Skeletal muscle tissue (tissue), 4 donors: ENCODE data around the gene DAB2. TPM values are rescaled to one million over a fixed set of nuclear protein-coding genes. Genes with fewer than 3 reads are reported as not detected.
"Not testable (repeated sequence)": the region's sequence is repeated elsewhere in the genome, so short reads cannot be mapped to it uniquely, and the experiment has no call there.

ENCODE experiments used
- H3K27ac ChIP-seq: one replicate; pipeline ENCODE4 v1.7.0; 2013; ENCODE audit warnings: mild to moderate bottlenecking, low read depth, low read length, inconsistent platforms
- H3K27me3 ChIP-seq, 3 donors: one replicate each; pipeline ENCODE4 v1.7.0; 2013; ENCODE audit warnings: low read length in 3 of 3; ENCODE audit not compliant: control insufficient read depth in 3 of 3, insufficient read depth in 3 of 3
- H3K36me3 ChIP-seq, 3 donors: one replicate each; pipeline ENCODE4 v1.7.0; 2013; ENCODE audit warnings: low read length in 3 of 3; ENCODE audit not compliant: control insufficient read depth in 3 of 3, insufficient read depth in 3 of 3
- H3K4me1 ChIP-seq, 3 donors: one replicate each; pipeline ENCODE4 v1.7.0; 2013; ENCODE audit warnings: low read length in 3 of 3, mild to moderate bottlenecking in 3 of 3; ENCODE audit not compliant: control insufficient read depth in 3 of 3, insufficient read depth in 3 of 3
- H3K4me3 ChIP-seq, 3 donors: one replicate each; pipeline ENCODE4 v1.7.0; 2013; ENCODE audit warnings: low read length in 3 of 3
- H3K9ac ChIP-seq, 3 donors: one replicate each; pipeline ENCODE4 v1.7.0; 2013; ENCODE audit warnings: low read length in 3 of 3, mild to moderate bottlenecking in 3 of 3, moderate library complexity in 2 of 3, low read depth in 1 of 3
- H3K9me3 ChIP-seq, 3 donors: one replicate each; pipeline ENCODE4 v1.7.0; 2013; ENCODE audit warnings: low read length in 3 of 3; ENCODE audit not compliant: control insufficient read depth in 3 of 3
- total RNA-seq: library from RNA; depleted of rRNA; stranded (reverse); fragments of >200 nt; gene quantifications from one replicate; pipeline ENCODE4 v1.2.3, GENCODE V29; 2014
- donor health status: Osteomylitis.

Gene DAB2
- total RNA-seq, 1 donor from 2014 or later = 91.3 TPM

DNA sequence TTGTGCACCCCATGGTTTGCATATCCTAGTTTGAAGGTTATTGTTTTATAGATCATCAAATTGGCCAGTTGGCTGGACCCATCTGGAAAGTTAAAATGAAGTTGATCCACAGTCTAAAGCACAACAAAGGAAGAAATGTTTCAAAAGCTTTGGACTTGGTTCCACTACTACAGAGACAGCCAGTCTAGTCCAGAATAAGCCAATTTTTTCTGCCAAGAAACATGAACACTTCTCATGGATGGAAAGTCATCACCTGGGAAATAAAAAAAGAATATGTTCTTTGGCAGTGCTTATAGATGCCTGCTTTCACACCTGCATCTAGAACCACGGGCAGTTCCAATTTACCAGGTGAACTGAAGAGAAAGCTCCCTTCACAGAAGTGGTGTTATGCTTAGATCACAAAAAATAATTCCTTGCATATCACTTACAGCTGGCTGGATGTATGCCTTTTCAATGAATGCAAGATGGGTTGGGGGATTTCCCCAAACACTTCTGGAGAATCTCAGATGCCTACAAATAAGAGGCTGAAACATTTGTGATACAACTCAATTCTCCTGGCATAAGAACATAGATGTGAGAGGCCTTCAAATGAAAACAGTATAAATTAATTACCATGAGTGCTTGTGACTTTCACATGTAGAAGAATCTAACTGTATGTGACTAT lies 87.4 kb downstream of the DAB2 start:
- Histone ChIP-seq H3K9me3 (no peaks in the 10 kb centered on the region), H3K4me3 (no peak overlapping the region), H3K9ac (no peak overlapping the region), H3K27me3 (no peaks in the 10 kb centered on the region), H3K27ac (no peak overlapping the region), H3K36me3 (no peaks in the 10 kb centered on the region), H3K4me1 (no peaks in the 10 kb centered on the region)

DNA sequence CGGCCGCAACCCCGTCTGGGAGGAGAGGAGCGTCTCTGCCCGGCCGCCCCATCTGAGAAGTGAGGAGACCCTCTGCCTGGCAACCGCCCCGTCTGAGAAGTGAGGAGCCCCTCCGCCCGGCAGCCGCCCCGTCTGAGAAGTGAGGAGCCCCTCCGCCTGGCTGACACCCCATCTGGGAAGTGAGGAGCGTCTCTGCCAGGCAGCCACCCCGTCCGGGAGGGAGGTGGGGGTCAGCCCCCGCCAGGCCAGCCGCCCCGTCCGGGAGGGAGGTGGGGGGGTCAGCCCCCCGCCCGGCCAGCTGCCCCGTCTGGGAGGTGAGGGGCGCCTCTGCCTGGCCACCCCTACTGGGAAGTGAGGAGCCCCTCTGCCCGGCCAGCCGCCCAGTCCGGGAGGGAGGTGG lies 90.5 kb downstream of the DAB2 start:
- not testable (repeated sequence) for H3K9ac ChIP-seq, H3K9me3 ChIP-seq, H3K4me3 ChIP-seq, H3K4me1 ChIP-seq, H3K27me3 ChIP-seq, H3K27ac ChIP-seq, H3K36me3 ChIP-seq

DNA sequence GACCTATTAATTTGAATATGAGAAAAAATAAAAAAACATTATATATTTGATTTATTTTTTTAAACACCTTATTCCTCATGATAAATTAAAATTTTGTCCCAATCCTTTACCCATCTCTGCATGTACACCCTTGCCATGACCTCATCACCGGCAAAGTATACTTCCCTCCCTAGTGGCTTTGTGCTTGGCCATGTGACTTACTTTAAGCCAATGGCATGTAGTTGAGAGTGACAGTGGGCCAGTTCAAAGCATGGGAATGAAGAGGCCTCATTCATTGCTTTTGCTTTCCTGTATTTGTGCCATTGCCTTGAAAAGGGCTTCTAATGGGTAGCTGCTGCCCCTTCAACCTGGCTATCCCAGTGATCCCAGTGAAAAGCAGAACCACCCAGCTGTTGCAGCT lies 91.7 kb downstream of the DAB2 start:
- Histone ChIP-seq H3K4me1 (no peaks in the 10 kb centered on the region), H3K4me3 (no peak overlapping the region), H3K27ac (no peak overlapping the region), H3K9me3 (no peaks in the 10 kb centered on the region), H3K9ac (no peak overlapping the region), H3K27me3 (no peaks in the 10 kb centered on the region), H3K36me3 (no peaks in the 10 kb centered on the region)

DNA sequence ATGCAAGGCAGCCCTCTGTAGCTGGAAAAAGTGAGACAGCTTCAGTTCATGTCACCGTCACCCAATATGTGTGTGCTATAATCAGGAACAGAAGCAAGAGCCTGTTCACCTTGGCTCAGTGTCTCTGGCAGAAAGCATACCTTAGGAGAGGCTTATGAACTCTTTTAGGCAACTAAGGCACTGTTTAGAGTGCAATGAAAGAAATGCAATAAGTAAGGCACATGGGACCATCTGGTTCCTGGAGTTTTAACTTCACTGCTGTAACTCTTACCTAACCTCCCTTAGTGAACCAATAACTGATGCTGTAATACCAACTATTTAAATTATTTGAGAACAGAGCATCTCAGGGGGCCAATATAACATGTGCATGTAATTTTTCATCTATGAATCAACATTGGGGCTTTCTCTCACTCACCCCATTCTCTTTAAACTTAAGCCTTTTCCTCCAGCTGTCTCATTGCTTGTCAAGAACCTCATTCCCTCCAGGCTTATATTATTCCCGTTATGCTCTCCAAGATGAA lies 92.9 kb downstream of the DAB2 start:
- H3K4me3 ChIP-seq = no peak overlapping the region
- no peaks in the 10 kb centered on the region for H3K27me3 ChIP-seq
- H3K27ac ChIP-seq = no peak overlapping the region
- no peaks in the 10 kb centered on the region for H3K4me1 ChIP-seq
- no peak overlapping the region for H3K9ac ChIP-seq
- H3K9me3 ChIP-seq = no peaks in the 10 kb centered on the region
- no peaks in the 10 kb centered on the region for H3K36me3 ChIP-seq

DNA sequence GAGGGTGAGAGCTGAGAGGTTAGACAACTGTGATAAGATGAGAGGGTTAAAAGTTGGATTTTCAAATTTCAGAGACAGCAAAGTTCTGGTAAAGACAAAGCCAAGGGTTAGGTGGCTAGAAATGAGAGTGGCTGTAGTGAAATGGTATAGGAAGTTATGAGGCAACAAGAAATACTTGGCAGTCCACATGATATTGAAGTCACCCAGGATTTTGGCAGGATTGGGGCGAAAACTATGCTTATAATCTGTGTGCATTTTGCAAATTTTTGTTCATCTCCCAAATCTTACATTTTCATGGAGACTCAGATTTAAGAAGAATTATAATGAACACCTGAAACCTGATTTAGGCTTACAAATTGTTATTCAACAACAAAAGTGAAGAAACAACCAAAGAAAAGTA lies 96.0 kb downstream of the DAB2 start:
- Histone ChIP-seq H3K27me3 (no peaks in the 10 kb centered on the region), H3K27ac (no peak overlapping the region), H3K9me3 (no peaks in the 10 kb centered on the region), H3K4me1 (no peaks in the 10 kb centered on the region), H3K36me3 (no peaks in the 10 kb centered on the region), H3K9ac (no peak overlapping the region), H3K4me3 (no peak overlapping the region)

DNA sequence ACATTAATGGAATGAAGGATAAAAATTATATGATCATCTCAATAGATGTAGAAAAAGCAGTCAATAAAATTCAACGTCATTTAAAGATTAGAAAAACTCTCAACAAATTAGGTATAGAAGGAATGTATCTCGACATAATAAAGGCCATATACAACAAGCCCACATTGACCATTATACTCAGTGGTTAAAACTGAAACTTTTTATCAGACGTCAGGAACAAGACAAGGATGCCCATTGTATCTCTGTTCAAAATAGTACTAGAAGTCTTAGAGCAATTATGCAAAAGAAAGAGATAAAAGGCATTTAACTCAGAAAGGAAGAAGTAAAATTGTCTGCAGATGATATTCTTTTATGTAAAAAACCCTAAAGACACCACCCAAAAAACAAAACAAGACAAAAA lies 101.2 kb downstream of the DAB2 start:
- H3K27ac ChIP-seq = no peak overlapping the region

More for the DNA sequence above, 101.2 kb downstream of the DAB2 start:
- Histone ChIP-seq H3K4me3 (no peak overlapping the region), H3K36me3 (no peaks in the 10 kb centered on the region), H3K9me3 (peaks cover 0 to 4% (median 3%) of the 10 kb centered on the region in 3 donors), H3K9ac (no peak overlapping the region), H3K4me1 (no peaks in the 10 kb centered on the region), H3K27me3 (no peaks in the 10 kb centered on the region)

Other genes with a start within 250 kb of the DAB2 start
- gene FYB1, start 205.4 kb downstream of the DAB2 start, total RNA-seq = 4.2 TPM
- 1.0 TPM for gene C9, start 60.5 kb downstream of the DAB2 start, total RNA-seq